Hepatocyte (in vitro differentiated cells): Measurements from ENCODE around the gene USP2. TPM values are rescaled to one million over a fixed set of nuclear protein-coding genes. Genes with fewer than 3 reads are reported as not detected.

Experiments
- DNase-seq: peaks from one replicate; pipeline ENCODE4 v3.0.0-alpha.2; 2016; ENCODE audit warnings: low spot score
- H2AFZ ChIP-seq: fragments of 200-600 bp; sonication (generic); 2 replicates; pipeline ENCODE4 v1.6.0; 2016; ENCODE audit warnings: antibody characterized with exemption, mild to moderate bottlenecking
- H3K27ac ChIP-seq: fragments of 200-600 bp; sonication (generic); 2 replicates; pipeline ENCODE4 v1.5.1; 2016; ENCODE audit warnings: mild to moderate bottlenecking
- H3K27me3 ChIP-seq: fragments of 200-600 bp; sonication (generic); 2 replicates; pipeline ENCODE4 v1.6.1; 2016
- H3K36me3 ChIP-seq: fragments of 200-600 bp; sonication (generic); replicated peaks from 2 replicates; pipeline ENCODE4 v1.5.1; 2016; ENCODE audit warnings: low read depth; ENCODE audit not compliant: insufficient read depth
- H3K4me1 ChIP-seq: fragments of 200-600 bp; sonication (generic); 2 replicates; pipeline ENCODE4 v1.5.1; 2016; ENCODE audit warnings: mild to moderate bottlenecking, moderate library complexity; ENCODE audit not compliant: insufficient read depth
- H3K4me2 ChIP-seq: fragments of 200-600 bp; sonication (generic); 2 replicates; pipeline ENCODE4 v1.6.0; 2016
- H3K4me3 ChIP-seq: fragments of 200-600 bp; sonication (generic); 2 replicates; pipeline ENCODE4 v1.5.1; 2016; ENCODE audit warnings: mild to moderate bottlenecking
- H3K79me2 ChIP-seq: fragments of 200-600 bp; sonication (generic); 2 replicates; pipeline ENCODE4 v1.6.0; 2017; ENCODE audit warnings: mild to moderate bottlenecking
- H3K9me2 ChIP-seq: fragments of 200-600 bp; sonication (generic); replicated peaks from 2 replicates; pipeline ENCODE4 v1.6.0; 2017; ENCODE audit warnings: mild to moderate bottlenecking; ENCODE audit not compliant: insufficient read depth
- H3K9me3 ChIP-seq: fragments of 200-600 bp; sonication (generic); 2 replicates; pipeline ENCODE4 v1.5.1; 2016; ENCODE audit warnings: low read depth, mild to moderate bottlenecking
- H4K20me1 ChIP-seq: fragments of 200-600 bp; sonication (generic); 2 replicates; pipeline ENCODE4 v1.6.0; 2016; ENCODE audit warnings: mild to moderate bottlenecking; ENCODE audit not compliant: insufficient read depth, poor library complexity, severe bottlenecking
- CTCF ChIP-seq: fragments of 200-600 bp; sonication (generic); IDR thresholded peaks from 2 replicates; pipeline ENCODE4 v1.5.1; 2016; ENCODE audit warnings: antibody characterized with exemption, mild to moderate bottlenecking; ENCODE audit not compliant: poor library complexity
- EZH2 ChIP-seq: fragments of 200-600 bp; sonication (generic); IDR thresholded peaks from 2 replicates; pipeline ENCODE4 v1.6.1; 2016; ENCODE audit warnings: antibody characterized with exemption, mild to moderate bottlenecking, borderline replicate concordance
- EZH2phosphoT487 ChIP-seq: fragments of 200-600 bp; sonication (generic); IDR thresholded peaks from one replicate; pipeline ENCODE4 v1.6.1; 2018; ENCODE audit warnings: antibody characterized with exemption, mild to moderate bottlenecking, low read depth, moderate library complexity; ENCODE audit not compliant: unreplicated experiment, severe bottlenecking
- WGBS: methylation state at CpG from one replicate; pipeline ENCODE4 v1.1.6; 2016; ENCODE audit warnings: low lambda C conversion rate; ENCODE audit errors: missing lambda C conversion rate; 5-methylcytosine and 5-hydroxymethylcytosine counted together
- polyA plus RNA-seq: library from polyadenylated mRNA; unstranded; fragments of >200 nt; fragmentation: Nextera tagmentation; extraction: Ambion mirVana; gene quantifications from 2 replicates; pipeline ENCODE4 v1.2.1, GENCODE V29; 2016
- total RNA-seq: library from RNA; depleted of rRNA; stranded (reverse); fragments of >200 nt; gene quantifications from 2 replicates; pipeline ENCODE4 v1.2.3, GENCODE V29; 2014

The USP2 gene
- total and polyA plus RNA-seq, 2 experiments from 2014 or later, result 7.3 to 23.5 TPM

- Histone ChIP-seq H3K4me3 (no peak overlapping the region), H3K4me1 (peaks cover 49% of the 10 kb centered on the region), H3K79me2 (no peaks in the 10 kb centered on the region), H3K27ac (peak overlapping the region; percentile 81), H3K4me2 (peak overlapping the region; percentile 88), H3K9me3 (no peaks in the 10 kb centered on the region), H4K20me1 (no peaks in the 10 kb centered on the region), H3K27me3 (no peaks in the 10 kb centered on the region), H3K36me3 (no peaks in the 10 kb centered on the region), H3K9me2 (no peaks in the 10 kb centered on the region), H2AFZ (no peak overlapping the region)
- 95% methylated on average over 5 of the region's 5 CpGs for WGBS
- TF ChIP-seq CTCF (no peak), EZH2 (no peak)
- DNase-seq, result no peak
Measured at GRCh38 chr11:119362741-119363080, 18.8 kb downstream of the USP2 start.

GRCh38 chr11:119361941-119362725, 19.4 kb downstream of the USP2 start:
- TF ChIP-seq EZH2, result no peak
- no peak for TF ChIP-seq CTCF
- TF ChIP-seq EZH2phosphoT487, result no peak
- H3K4me1 ChIP-seq, result peaks cover 43% of the 10 kb centered on the region
- 70% methylated on average over 11 of the region's 11 CpGs for WGBS
- no peaks in the 10 kb centered on the region for H3K36me3 ChIP-seq
- no peak for DNase-seq
- H4K20me1 ChIP-seq, result no peaks in the 10 kb centered on the region
- peak overlapping the region; percentile 88 for H3K4me2 ChIP-seq
- peak overlapping the region; percentile 81 for H3K27ac ChIP-seq
- H3K9me2 ChIP-seq, result no peaks in the 10 kb centered on the region
- no peaks in the 10 kb centered on the region for H3K27me3 ChIP-seq
- H3K4me3 ChIP-seq, result no peak overlapping the region
- no peaks in the 10 kb centered on the region for H3K79me2 ChIP-seq
- H3K9me3 ChIP-seq, result no peaks in the 10 kb centered on the region
- no peak overlapping the region for H2AFZ ChIP-seq

- H3K9me2 ChIP-seq, result no peaks in the 10 kb centered on the region
- no peak overlapping the region for H2AFZ ChIP-seq
- no peaks in the 10 kb centered on the region for H3K36me3 ChIP-seq
- no peaks in the 10 kb centered on the region for H3K9me3 ChIP-seq
- H3K27me3 ChIP-seq, result no peaks in the 10 kb centered on the region
- peak; percentile 87 for DNase-seq
- peak overlapping the region; percentile 88 for H3K4me2 ChIP-seq
- no peaks in the 10 kb centered on the region for H3K79me2 ChIP-seq
- no peak overlapping the region for H3K4me3 ChIP-seq
- TF ChIP-seq EZH2phosphoT487 (no peak), CTCF (no peak), EZH2 (no peak)
- peak overlapping the region; percentile 81 for H3K27ac ChIP-seq
- H3K4me1 ChIP-seq, result peaks cover 36% of the 10 kb centered on the region
- WGBS, result 7% methylated on average over 8 of the region's 8 CpGs
- H4K20me1 ChIP-seq, result no peaks in the 10 kb centered on the region
Measured at GRCh38 chr11:119361056-119361787, 20.3 kb downstream of the USP2 start.
